ENCODE data around the gene ZSCAN18. TPM values are rescaled to one million over a fixed set of nuclear protein-coding genes. Genes with fewer than 3 reads are reported as not detected.

Gene ZSCAN18
- total RNA-seq, 1 experiment from 2014 or later: 0.12 TPM

DNA sequence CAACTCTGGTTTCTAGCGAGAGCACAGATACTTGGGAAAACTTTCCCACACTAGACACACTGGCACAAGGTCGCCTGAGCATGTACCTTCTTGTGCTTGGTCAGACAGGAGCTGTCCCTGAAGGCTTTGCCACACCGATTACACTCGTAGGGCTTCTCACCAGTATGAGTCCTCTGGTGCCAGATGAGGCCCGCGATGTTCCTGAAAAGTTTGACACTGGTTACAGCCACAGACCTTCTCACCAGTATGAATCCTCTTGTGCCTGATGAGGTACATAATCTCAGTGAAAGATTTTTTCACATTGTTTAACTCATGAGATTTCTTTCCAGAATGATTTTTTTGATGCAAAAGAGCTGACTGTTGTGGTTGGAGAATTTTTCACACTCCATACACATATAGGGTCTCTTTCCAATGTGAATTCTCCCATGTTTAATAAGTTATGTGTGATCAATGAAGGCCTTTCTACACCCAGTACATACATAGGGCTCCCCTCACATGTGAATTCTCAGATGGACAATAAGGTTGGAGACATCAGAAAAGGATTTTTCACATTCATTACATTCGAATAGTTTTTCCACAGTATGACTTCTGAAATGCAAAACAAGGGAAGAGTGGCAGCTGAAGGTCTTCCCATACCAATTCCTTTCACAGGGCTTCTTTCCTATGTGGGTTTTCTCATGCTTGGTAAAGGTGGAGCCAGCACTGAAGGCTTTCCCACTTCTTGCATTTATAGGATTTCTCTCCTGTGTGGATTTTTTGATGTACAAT lies 9.9 kb upstream of the ZSCAN18 start:
- H3K9ac ChIP-seq (ENCODE audit: low read length): no peak overlapping the region
- POLR2A ChIA-PET: no interaction called here
- CTCF ChIA-PET: no interaction called here
- RAD21 ChIA-PET (ENCODE audit: low non-redundant PET in 1 of 2, low total read pairs in 2 of 2, uncharacterized antibody in 2 of 2, unreplicated experiment in 2 of 2): no interaction called here
- H3K36me3 ChIP-seq (ENCODE audit: control insufficient read depth in 1 of 2, insufficient read depth in 2 of 2, low read length in 2 of 2): no peaks in the 10 kb centered on the region
- peaks cover 26 to 33% of the 10 kb centered on the region in 2 experiments; a peak in 3 of 4 replicates for H3K9me3 ChIP-seq (ENCODE audit: control insufficient read depth in 1 of 2, insufficient read depth in 1 of 2, low read depth in 1 of 2, low read length in 2 of 2)
- DNase-seq (ENCODE audit: low read depth, low spot score) (no peak), ATAC-seq (no peak)
- H3K27ac ChIP-seq (ENCODE audit: low read depth, low read length): no peak overlapping the region
- H2AFZ ChIP-seq (ENCODE audit: low read depth, low read length, poor library complexity, severe bottlenecking): no peak overlapping the region
- no peaks in the 10 kb centered on the region for H4K20me1 ChIP-seq (ENCODE audit: insufficient read depth)
- BruUV-seq (replicated peaks): no TSS peak
- no peaks in the 10 kb centered on the region for H3K79me2 ChIP-seq (ENCODE audit: insufficient read depth, low read length)
- intact Hi-C loops (cut with micrococcal nuclease): no loop called here
- no peaks in the 10 kb centered on the region for H3K4me1 ChIP-seq (ENCODE audit: control insufficient read depth in 1 of 2, insufficient read depth in 2 of 2, low read length in 2 of 2)
- H3K4me2 ChIP-seq (ENCODE audit: low read length): no peak overlapping the region
- TF ChIP-seq ZNF274 (IDR thresholded peaks at IDR 0.05; ENCODE audit: low read depth, low read length) (peak; percentile 92), FOSL1 (IDR thresholded peaks at IDR 0.05; ENCODE audit: low read depth) (no peak)
- no peaks in the 10 kb centered on the region for H3K27me3 ChIP-seq (ENCODE audit: insufficient read depth, low read length)
- no peak overlapping the region for H3K4me3 ChIP-seq (replicated peaks in 1 of 2; ENCODE audit: low read depth in 1 of 2, low read length in 2 of 2)
- no peaks in the 10 kb centered on the region for H3K9me2 ChIP-seq (ENCODE audit: insufficient read depth)

DNA sequence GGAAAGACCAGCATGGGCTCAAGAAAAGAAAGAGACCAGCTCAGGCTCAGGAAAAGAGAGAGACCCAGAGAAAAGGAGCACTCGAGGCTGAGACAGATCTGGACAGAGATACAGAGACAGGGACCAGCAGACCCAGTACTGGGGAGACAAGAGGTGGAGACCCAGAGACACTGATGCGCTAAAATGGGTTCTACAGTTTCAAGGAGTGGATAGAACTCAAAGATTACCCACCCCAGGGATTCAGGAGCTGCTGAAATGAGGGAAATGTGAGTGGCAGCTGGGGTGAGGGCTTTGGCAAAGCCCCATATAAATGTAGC lies 609 bp upstream of the ZSCAN18 start:
- no peak overlapping the region for H3K27ac ChIP-seq (ENCODE audit: low read depth, low read length)
- no peaks in the 10 kb centered on the region for H3K27me3 ChIP-seq (ENCODE audit: insufficient read depth, low read length)
- no peak overlapping the region for H3K4me2 ChIP-seq (ENCODE audit: low read length)
- ATAC-seq: no peak
- TF ChIP-seq REST (IDR thresholded peaks at IDR 0.05; ENCODE audit: low read depth): no peak
- no peak for TF ChIP-seq FOSL1 (IDR thresholded peaks at IDR 0.05; ENCODE audit: low read depth)
- no peak for TF ChIP-seq MAX (IDR thresholded peaks at IDR 0.05)
- TF ChIP-seq RAD21 (IDR thresholded peaks at IDR 0.05; ENCODE audit: low read depth): no peak
- TF ChIP-seq, protein P1, sequence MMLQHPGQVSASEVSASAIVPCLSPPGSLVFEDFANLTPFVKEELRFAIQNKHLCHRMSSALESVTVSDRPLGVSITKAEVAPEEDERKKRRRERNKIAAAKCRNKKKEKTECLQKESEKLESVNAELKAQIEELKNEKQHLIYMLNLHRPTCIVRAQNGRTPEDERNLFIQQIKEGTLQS (IDR thresholded peaks at IDR 0.05): no peak
- no peak for TF ChIP-seq ELF1 (IDR thresholded peaks at IDR 0.05; ENCODE audit: borderline replicate concordance, low read depth)
- no peak for TF ChIP-seq CBX3 (IDR thresholded peaks at IDR 0.05; ENCODE audit: low read depth)
- TF ChIP-seq JUND (IDR thresholded peaks at IDR 0.05): no peak
- no peak for TF ChIP-seq ZFX (IDR thresholded peaks at IDR 0.05)
- TF ChIP-seq EZH2 (IDR thresholded peaks at IDR 0.05): no peak
- TF ChIP-seq ZNF274 (IDR thresholded peaks at IDR 0.05; ENCODE audit: low read depth, low read length): no peak
- TF ChIP-seq YY1 (IDR thresholded peaks at IDR 0.05; ENCODE audit: extremely low read depth, insufficient replicate concordance, low read depth, low read length): no peak
- no peak for TF ChIP-seq SP1 (IDR thresholded peaks at IDR 0.05; ENCODE audit: low read depth)
- no peak for DNase-seq (ENCODE audit: low read depth, low spot score)
- H3K9me2 ChIP-seq (ENCODE audit: insufficient read depth): no peaks in the 10 kb centered on the region
- no peaks in the 10 kb centered on the region for H3K4me1 ChIP-seq (ENCODE audit: control insufficient read depth in 1 of 2, insufficient read depth in 2 of 2, low read length in 2 of 2)
- ChIA-PET RAD21 (ENCODE audit: low non-redundant PET in 1 of 2, low total read pairs in 2 of 2, uncharacterized antibody in 2 of 2, unreplicated experiment in 2 of 2) (no interaction called here), POLR2A (no interaction called here), CTCF (no interaction called here)
- H3K4me3 ChIP-seq (replicated peaks in 1 of 2; ENCODE audit: low read depth in 1 of 2, low read length in 2 of 2): no peak overlapping the region
- H3K79me2 ChIP-seq (ENCODE audit: insufficient read depth, low read length): no peaks in the 10 kb centered on the region
- H3K36me3 ChIP-seq (ENCODE audit: control insufficient read depth in 1 of 2, insufficient read depth in 2 of 2, low read length in 2 of 2): no peaks in the 10 kb centered on the region
- H3K9ac ChIP-seq (ENCODE audit: low read length): no peak overlapping the region
- H2AFZ ChIP-seq (ENCODE audit: low read depth, low read length, poor library complexity, severe bottlenecking): no peak overlapping the region
- H3K9me3 ChIP-seq (ENCODE audit: control insufficient read depth in 1 of 2, insufficient read depth in 1 of 2, low read depth in 1 of 2, low read length in 2 of 2): peaks cover 3 to 17% of the 10 kb centered on the region in 2 experiments; a peak in 2 of 4 replicates
- intact Hi-C loops (cut with micrococcal nuclease): no loop called here
- no TSS peak for BruUV-seq (replicated peaks)
- H4K20me1 ChIP-seq (ENCODE audit: insufficient read depth): no peaks in the 10 kb centered on the region

All from HCT116 (cell line).